ENCODE data around the gene CHKB. TPM values are rescaled to one million over a fixed set of nuclear protein-coding genes. Genes with fewer than 3 reads are reported as not detected.

The CHKB gene
- total RNA-seq, 1 donor from 2014 or later = 116 TPM

GRCh38 chr22:50602338-50602700, 19.7 kb upstream of the CHKB start:
- TF ChIP-seq CTCF (IDR thresholded peaks at IDR 0.05; ENCODE audit: unreplicated experiment) = no peak
- Mint-ChIP-seq H3K4me1 (peaks cover 7% of the 10 kb centered on the region), H3K9me3 (no peaks in the 10 kb centered on the region), H3K27ac (no peak overlapping the region), H3K27me3 (ENCODE audit: low read depth) (peaks cover 55% of the 10 kb centered on the region), H3K4me3 (peak overlapping the region; percentile 66), H3K36me3 (peaks cover 2% of the 10 kb centered on the region)
- DNase-seq (ENCODE audit: low spot score in 2 of 2, unreplicated experiment in 2 of 2) = no peak

GRCh38 chr22:50601669-50602337, 19.2 kb upstream of the CHKB start:
- no peak for TF ChIP-seq CTCF (IDR thresholded peaks at IDR 0.05; ENCODE audit: unreplicated experiment)
- H3K9me3 Mint-ChIP-seq = no peaks in the 10 kb centered on the region
- H3K36me3 Mint-ChIP-seq = peaks cover 4% of the 10 kb centered on the region
- peaks cover 7% of the 10 kb centered on the region for H3K4me1 Mint-ChIP-seq
- H3K4me3 Mint-ChIP-seq = peak overlapping the region; percentile 66
- DNase-seq (ENCODE audit: low spot score in 2 of 2, unreplicated experiment in 2 of 2) = no peak
- peaks cover 50% of the 10 kb centered on the region for H3K27me3 Mint-ChIP-seq (ENCODE audit: low read depth)
- H3K27ac Mint-ChIP-seq = no peak overlapping the region

DNA sequence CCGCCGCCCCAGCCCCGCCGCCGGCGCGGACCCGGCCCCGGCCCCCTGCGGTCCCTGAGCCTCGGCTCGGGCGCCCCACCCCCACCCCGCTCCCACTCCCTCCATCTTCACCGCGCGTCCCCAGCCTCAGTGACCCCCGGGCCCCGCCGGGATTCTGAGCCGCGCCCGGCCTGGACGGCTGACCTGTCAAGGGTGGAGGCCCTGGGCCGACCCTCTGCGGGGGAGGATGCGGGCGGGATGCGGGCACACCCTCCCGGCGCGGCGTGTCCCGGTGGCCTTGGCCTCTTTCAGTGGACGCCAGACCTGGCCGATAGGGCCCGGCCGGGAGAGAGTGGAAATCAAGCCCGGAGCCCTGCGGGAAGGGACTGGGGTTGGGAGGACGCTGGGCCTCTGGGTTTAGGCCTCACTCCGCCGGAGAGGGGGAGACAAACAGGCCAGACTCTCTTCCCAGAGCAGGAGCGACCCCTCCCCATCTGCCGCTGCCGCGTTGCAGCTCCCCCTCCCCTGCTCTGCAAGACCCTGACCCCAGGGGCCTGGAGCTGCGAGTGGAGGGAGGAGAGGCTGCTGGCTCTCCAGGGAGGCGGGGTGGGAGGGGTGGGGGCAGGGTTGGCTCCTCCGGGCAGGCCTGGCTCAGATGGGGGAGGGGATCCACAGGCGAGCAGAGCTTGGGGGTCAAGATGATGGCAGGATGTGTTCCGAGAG, 18.5 kb upstream of the CHKB start:
- Mint-ChIP-seq H3K9me3 (no peaks in the 10 kb centered on the region), H3K27me3 (ENCODE audit: low read depth) (peaks cover 45% of the 10 kb centered on the region), H3K36me3 (peaks cover 6% of the 10 kb centered on the region), H3K4me1 (peaks cover 7% of the 10 kb centered on the region), H3K4me3 (peak overlapping the region; percentile 66), H3K27ac (no peak overlapping the region)
- DNase-seq (ENCODE audit: low spot score in 2 of 2, unreplicated experiment in 2 of 2) = no peak
- TF ChIP-seq CTCF (IDR thresholded peaks at IDR 0.05; ENCODE audit: unreplicated experiment) = no peak

DNA sequence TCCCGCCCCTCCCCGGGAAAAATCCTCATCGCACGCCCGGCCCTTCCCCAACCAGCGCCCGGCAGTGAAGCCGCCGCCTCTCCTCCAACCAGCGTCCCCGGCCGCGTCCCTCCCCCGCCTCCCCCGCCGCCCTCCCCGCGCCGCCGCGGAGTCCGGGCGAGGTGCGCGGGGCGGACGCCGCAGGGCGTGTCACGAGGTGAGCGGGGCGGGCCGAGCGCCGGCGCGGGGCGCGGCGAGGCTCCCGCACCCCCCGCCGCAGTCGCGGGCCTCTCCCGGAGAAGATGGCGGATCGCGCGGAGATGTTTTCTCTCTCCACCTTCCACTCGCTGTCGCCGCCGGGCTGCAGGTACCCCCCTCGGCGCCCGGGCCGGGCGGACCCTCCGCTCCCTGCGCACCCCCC, 17.9 kb upstream of the CHKB start, which contains the start of gene MAPK8IP2:
MAPK8IP2 (plus strand) TSS at position 256 of the 400 bp plus-strand sequence; CDS start at position 282, 26 bp downstream.
- no peak for DNase-seq (ENCODE audit: low spot score in 2 of 2, unreplicated experiment in 2 of 2)
- no peaks in the 10 kb centered on the region for H3K9me3 Mint-ChIP-seq
- peaks cover 8% of the 10 kb centered on the region for H3K36me3 Mint-ChIP-seq
- peak within 1 kb of the TSS; percentile 66 for H3K4me3 Mint-ChIP-seq
- peaks cover 7% of the 10 kb centered on the region for H3K4me1 Mint-ChIP-seq
- peaks cover 41% of the 10 kb centered on the region for H3K27me3 Mint-ChIP-seq (ENCODE audit: low read depth)
- H3K27ac Mint-ChIP-seq = no peak within 1 kb of the TSS
- no peak for TF ChIP-seq CTCF (IDR thresholded peaks at IDR 0.05; ENCODE audit: unreplicated experiment)

GRCh38 chr22:50599816-50600455, 17.3 kb upstream of the CHKB start:
- peak overlapping the region; percentile 64 for H3K4me3 Mint-ChIP-seq
- TF ChIP-seq CTCF (IDR thresholded peaks at IDR 0.05; ENCODE audit: unreplicated experiment) = no peak
- peaks cover 7% of the 10 kb centered on the region for H3K4me1 Mint-ChIP-seq
- DNase-seq (ENCODE audit: low spot score in 2 of 2, unreplicated experiment in 2 of 2) = peak; percentile 80 to 91
- no peak overlapping the region for H3K27ac Mint-ChIP-seq
- peaks cover 8% of the 10 kb centered on the region for H3K36me3 Mint-ChIP-seq
- H3K27me3 Mint-ChIP-seq (ENCODE audit: low read depth) = peaks cover 36% of the 10 kb centered on the region
- H3K9me3 Mint-ChIP-seq = no peaks in the 10 kb centered on the region

All from mesothelial cell of epicardium (in vitro differentiated cells).